Keratinocyte (primary cell): ENCODE data around the gene NECTIN2.

Experiments used
- CTCF ChIP-seq, 3 experiments: IDR thresholded peaks in 1 of 3; conservative IDR thresholded peaks in 1 of 3; optimal IDR thresholded peaks in 1 of 3; 2 replicates in 2 of 3; 3 replicates in 1 of 3; pipeline versions ENCODE3 to v1.5.1; 2011; ENCODE audit warnings: low read length in 3 of 3, mild to moderate bottlenecking in 3 of 3, moderate library complexity in 2 of 3, control low read depth in 1 of 3, inconsistent platforms in 1 of 3; ENCODE audit not compliant: insufficient read depth in 2 of 3; ENCODE audit errors: extremely low read depth in 1 of 3
- EZH2 ChIP-seq: IDR thresholded peaks from one replicate; pipeline ENCODE4 v1.6.1; 2012; ENCODE audit warnings: inconsistent platforms, mild to moderate bottlenecking, low read length, moderate library complexity

GRCh38 chr19:44856421-44857083, 10.5 kb downstream of the NECTIN2 start:
- TF ChIP-seq CTCF (optimal IDR thresholded peaks at IDR 0.05 in 1 of 3, IDR thresholded peaks at IDR 0.05 in 1 of 3, conservative IDR thresholded peaks at IDR 0.05 in 1 of 3; ENCODE audit: extremely low read depth in 1 of 3, insufficient read depth in 2 of 3, low read length in 3 of 3) = no peak
- no peak for TF ChIP-seq EZH2
